ENCODE data around the gene POMGNT2.

Gene POMGNT2

GRCh38 chr3:43102773-43103480 is 3.0 kb downstream of the POMGNT2 start:
- DNase-seq (ENCODE audit: low read depth in 2 of 2), result no peak

DNA sequence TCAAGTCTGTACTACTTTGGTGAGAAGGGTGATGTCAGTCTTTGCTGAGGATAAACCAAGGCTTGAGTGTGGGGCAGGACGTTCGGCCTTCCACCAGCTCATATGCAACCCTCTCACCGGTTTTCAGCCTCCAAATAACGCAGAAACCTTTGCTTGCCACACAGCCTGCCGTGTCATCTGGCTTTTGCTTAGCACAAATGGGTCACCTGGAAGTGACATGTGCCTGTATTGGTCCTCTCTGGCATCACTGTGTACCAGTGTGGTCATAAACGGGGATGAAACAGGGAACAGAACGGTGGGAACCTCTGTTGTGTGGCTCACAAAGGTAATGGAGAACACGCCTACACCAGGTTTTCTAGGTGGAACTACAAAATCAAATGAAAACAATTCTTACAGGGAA is 7.1 kb downstream of the POMGNT2 start:
- no peak for DNase-seq (ENCODE audit: low read depth in 2 of 2)

DNA sequence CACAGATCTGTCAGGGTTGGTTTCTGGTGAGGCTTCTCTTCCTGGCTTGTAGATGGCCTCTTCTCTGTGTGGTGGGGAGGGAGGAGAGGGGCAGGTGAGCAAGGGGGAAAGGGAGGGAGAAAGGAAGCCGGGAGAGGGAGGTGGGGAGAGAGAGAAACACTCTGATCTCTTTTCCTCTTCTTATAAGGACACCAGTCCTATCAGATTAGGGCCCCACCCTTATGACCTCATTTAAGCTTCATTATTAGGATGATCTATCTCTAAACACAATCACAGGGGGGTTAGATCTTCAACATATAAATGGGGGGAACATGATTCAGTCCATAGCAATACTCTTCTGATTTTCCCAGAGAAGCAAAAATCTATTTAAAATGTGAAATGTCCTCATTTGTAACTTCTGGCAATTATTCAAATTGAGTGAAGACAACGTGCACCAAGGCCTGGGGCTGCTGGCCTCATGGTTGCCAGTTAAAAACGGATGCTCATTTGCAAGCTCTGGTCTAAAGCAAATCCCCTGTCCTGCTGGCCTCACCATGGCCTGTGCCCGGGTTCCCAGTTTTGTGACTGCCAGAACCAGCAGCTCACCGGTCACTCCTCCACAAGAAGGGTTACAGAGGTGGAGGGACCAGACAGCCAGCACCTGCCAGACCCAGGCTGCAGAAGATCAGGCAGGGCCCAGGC is 8.3 kb downstream of the POMGNT2 start:
- DNase-seq (ENCODE audit: low read depth in 2 of 2), result no peak

GRCh38 chr3:43096761-43097160 is 9.1 kb downstream of the POMGNT2 start:
- no peak for DNase-seq (ENCODE audit: low read depth in 2 of 2)

DNA sequence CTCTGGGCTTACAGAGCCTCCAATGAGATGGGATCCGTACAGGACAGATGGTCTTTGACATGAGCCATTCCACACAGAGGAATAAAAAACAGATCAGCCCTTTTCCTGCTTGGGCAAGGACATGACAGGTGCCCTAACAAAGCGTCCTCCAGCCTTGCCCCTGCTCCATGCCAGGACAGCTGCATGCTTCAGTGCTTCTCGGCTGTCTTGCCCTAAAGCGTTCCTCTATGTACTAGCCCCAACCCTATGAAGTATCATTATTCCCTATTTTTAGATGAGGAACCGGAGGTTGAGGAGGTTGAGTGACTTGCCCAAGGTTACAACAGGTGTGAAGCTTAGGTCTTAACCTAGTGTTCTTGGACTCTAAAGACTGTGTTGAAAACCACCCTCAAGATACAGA is 10.5 kb downstream of the POMGNT2 start:
- DNase-seq (ENCODE audit: low read depth in 2 of 2), result no peak

GRCh38 chr3:43094851-43095250 is 11.0 kb downstream of the POMGNT2 start:
- no peak for DNase-seq (ENCODE audit: low read depth in 2 of 2)

GRCh38 chr3:43094381-43094780 is 11.5 kb downstream of the POMGNT2 start:
- no peak for DNase-seq (ENCODE audit: low read depth in 2 of 2)

GRCh38 chr3:43093974-43094373 is 11.9 kb downstream of the POMGNT2 start:
- DNase-seq (ENCODE audit: low read depth in 2 of 2), result no peak

GRCh38 chr3:43093006-43093405 is 12.9 kb downstream of the POMGNT2 start:
- no peak for DNase-seq (ENCODE audit: low read depth in 2 of 2)

DNA sequence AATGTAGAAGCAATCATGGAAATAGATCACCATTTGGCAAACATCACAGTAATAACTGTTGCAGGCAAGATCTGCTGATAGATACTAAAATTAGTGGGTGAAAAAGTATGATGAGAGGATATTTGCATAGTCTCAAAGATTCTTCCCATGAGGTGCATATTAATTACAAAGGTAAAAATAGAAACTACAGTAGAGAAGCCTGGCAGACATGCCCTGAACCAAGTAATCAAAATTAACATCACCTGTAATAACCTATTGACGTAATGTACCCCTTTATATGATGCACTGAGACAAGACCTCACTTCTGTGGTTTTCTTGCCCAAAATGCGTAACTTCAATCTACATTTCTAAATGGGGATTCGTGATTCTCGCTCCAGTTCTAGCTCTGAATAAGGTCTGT is 14.4 kb downstream of the POMGNT2 start:
- DNase-seq (ENCODE audit: low read depth in 2 of 2), result no peak

DNA sequence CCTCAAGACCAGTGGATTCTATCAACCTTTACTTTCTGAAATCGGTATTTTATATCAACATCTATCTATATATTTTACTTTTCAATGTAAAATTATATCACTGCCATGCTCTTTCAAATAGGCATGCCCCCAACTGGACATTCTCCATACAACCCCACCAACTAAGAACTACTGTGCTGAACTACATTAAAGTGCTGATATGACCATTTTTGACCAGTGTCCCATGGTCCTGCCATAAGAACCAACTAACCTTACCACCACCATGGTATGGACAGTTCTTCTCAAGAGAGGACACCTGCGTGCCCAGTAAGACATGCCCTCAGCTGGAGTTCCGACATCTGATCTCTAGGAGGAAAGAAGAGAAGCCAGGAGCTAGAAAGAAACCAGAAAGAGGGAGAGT is 15.6 kb downstream of the POMGNT2 start:
- DNase-seq (ENCODE audit: low read depth in 2 of 2), result no peak

- DNase-seq (ENCODE audit: low read depth in 2 of 2), result no peak
Measured at GRCh38 chr3:43089081-43089480, 16.8 kb downstream of the POMGNT2 start.

DNA sequence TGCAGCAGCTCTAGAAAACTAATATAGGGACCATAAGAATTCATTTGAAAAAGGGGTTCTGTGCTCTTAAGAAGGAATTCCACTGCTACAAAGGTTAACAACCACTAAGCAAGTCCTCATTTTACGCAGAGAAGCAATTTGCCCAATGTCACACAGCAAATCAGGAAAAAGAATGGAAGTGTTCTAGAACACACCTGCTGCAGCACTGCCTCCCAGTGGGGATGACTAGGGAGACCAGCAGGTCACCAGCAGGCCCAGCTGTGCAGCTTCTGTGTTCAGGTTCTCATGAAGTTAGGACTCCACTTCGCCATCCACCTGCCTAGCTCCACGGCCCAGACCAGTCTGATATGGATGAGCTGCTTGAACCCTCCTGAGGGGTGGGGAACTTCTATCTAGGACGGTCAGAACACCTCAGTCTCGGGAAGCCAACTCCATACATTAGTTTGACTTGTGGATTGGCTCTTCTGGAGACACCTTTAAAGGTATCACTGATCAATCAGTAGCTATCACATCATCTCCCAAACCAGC is 18.6 kb downstream of the POMGNT2 start:
- DNase-seq (ENCODE audit: low read depth in 2 of 2), result no peak

GRCh38 chr3:43086460-43087165 is 19.3 kb downstream of the POMGNT2 start:
- no peak for DNase-seq (ENCODE audit: low read depth in 2 of 2)

DNA sequence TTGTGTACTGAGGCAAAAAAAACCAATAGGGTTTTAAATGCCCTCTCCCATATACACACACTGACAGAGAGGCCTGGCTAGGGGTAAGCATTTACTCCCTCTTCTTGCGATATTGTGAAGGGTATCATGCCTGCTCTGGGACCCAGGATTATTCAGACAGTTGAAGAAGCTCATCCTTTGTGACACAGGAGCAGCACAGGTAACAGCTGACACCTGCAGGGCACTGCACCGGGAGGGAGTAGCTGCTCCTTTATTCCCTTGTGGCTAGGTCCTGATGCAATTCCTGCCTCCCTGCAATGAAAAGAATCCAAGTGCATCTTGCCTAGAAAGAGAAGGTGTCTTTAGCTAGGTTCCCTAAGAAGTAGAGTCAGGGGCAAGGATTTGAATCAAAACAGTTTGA is 23.4 kb downstream of the POMGNT2 start:
- DNase-seq (ENCODE audit: low read depth in 2 of 2), result no peak

DNA sequence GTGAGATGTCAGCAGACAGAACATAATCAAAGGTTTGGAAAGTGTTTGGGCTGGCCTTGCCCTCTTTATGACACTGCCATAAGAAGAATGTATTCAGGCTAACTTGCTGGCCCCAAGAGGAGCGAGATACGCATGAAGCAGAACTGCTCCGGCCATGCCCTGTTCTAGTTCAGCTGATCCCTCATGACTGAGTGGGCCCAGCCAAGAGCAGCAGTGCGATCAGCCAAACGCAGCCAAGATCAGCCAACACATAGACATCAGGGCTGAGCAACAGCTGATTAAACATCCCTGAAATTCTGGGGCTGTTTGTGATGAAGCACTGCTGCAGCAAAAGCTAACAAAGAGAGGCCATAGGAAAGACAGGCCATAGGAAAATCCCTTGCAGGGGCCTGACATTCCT is 24.1 kb downstream of the POMGNT2 start:
- no peak for DNase-seq (ENCODE audit: low read depth in 2 of 2)

GRCh38 chr3:43080726-43081568 is 24.9 kb downstream of the POMGNT2 start:
- no peak for DNase-seq (ENCODE audit: low read depth in 2 of 2)

GRCh38 chr3:43079536-43080332 is 26.1 kb downstream of the POMGNT2 start:
- DNase-seq (ENCODE audit: low read depth in 2 of 2), result no peak

GRCh38 chr3:43077707-43078106 is 28.2 kb downstream of the POMGNT2 start:
- DNase-seq (ENCODE audit: low read depth in 2 of 2), result no peak

DNA sequence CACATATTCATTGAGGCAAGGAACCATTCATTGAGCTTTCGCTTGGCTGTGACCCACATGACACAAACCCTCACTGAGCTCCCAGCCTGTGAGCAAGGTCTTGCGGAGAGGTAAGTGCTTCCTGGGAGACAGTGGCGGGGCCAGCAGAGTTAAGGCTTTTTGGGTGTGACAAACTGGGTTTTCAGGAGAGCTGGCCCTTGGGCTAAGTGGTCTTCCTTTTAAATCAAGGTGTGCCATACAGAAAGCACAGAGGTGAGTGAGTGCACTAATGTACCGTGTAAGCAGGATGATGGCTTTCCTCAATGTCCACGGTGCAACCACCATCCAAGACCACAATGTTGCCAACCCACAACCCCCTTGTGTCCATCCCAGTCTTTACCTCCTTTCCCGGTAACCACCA is 28.6 kb downstream of the POMGNT2 start:
- DNase-seq (ENCODE audit: low read depth in 2 of 2), result no peak

- DNase-seq (ENCODE audit: low read depth in 2 of 2), result no peak
Measured at GRCh38 chr3:43076857-43077256, 29.0 kb downstream of the POMGNT2 start.
